HepG2 (cell line): Measurements from ENCODE around the gene CCDC87.

Source experiments
- CTCF ChIP-seq: sonication (generic); formaldehyde crosslinking; IDR thresholded peaks from 2 replicates; pipeline ENCODE4 v1.5.0; 2020; ENCODE audit warnings: mild to moderate bottlenecking, missing genetic modification reagents, moderate library complexity
- NFRKB ChIP-seq: fragments of 450-650 bp; IDR thresholded peaks from 2 replicates; pipeline ENCODE4 v1.6.1; 2017
- NR2F6 ChIP-seq, 2 experiments: IDR thresholded peaks; 2 replicates each; pipeline ENCODE4 v1.6.1; 2016; ENCODE audit warnings: antibody characterized with exemption in 1 of 2, mild to moderate bottlenecking in 1 of 2
- PAX8 ChIP-seq: sonication (generic); formaldehyde crosslinking; IDR thresholded peaks from 2 replicates; pipeline ENCODE4 v1.8.0; 2022; ENCODE audit warnings: mild to moderate bottlenecking, missing genetic modification reagents, borderline replicate concordance
- ZNF782 ChIP-seq: sonication (generic); formaldehyde crosslinking; IDR thresholded peaks from 2 replicates; pipeline ENCODE4 v1.4.0; 2020; ENCODE audit warnings: missing genetic modification reagents, mild to moderate bottlenecking, borderline replicate concordance
- ZNF800 ChIP-seq: sonication (generic); formaldehyde crosslinking; IDR thresholded peaks from 2 replicates; pipeline ENCODE4 v1.4.0; 2020; ENCODE audit warnings: missing genetic modification reagents
- ZZZ3 ChIP-seq: sonication (generic); formaldehyde crosslinking; IDR thresholded peaks from 2 replicates; pipeline ENCODE4 v1.4.0; 2020; ENCODE audit warnings: missing genetic modification reagents, mild to moderate bottlenecking, borderline replicate concordance

DNA sequence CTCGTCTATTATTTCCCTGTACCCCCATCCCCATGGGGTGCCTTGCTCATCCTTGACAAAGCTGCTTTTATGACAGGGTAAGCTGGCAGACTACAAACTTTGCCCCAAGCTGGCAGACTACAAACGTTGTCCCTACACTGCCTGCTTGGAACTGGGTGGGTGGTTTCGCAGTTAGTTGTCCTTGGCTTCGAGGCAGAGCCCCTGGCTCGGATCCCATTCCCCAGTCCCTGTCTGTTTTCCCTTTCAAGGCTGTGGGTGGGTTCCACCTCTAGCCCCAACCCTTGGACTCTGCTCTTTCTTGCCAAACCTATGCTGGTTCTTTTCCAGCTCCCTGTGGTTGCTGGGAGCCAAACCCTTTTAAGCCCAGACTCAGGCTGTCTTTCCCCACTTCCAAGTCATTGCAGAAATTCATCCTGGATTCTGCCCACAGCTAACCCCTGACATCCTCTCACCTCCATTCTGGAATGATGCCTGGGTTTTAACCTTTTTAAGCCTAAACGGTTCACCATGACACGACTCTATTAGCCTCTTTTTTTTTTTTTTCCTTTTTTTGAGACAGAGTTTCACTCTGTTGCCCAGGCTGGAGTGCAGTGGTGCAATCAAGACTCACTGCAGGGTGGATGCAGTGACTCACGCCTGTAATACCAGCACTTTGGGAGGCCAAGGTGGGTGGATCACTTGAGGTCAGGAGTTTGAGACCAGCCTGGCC, 14.4 kb upstream of the CCDC87 start:
- TF ChIP-seq PAX8 (CRISPR knock-in tag) (no peak), ZNF782 (CRISPR knock-in tag) (no peak), ZNF800 (CRISPR knock-in tag) (no peak), CTCF (CRISPR knock-in tag) (no peak), NFRKB (no peak), NR2F6 (IDR thresholded peaks at IDR 0.05) (peak; percentile 46; the same call in 1 of the 2 replicates), NR2F6 (CRISPR knock-in tag; IDR thresholded peaks at IDR 0.05) (no peak), ZZZ3 (CRISPR knock-in tag) (no peak)
